Measurements from ENCODE around the gene DPP6. TPM values are rescaled to one million over a fixed set of nuclear protein-coding genes. Genes with fewer than 3 reads are reported as not detected.

DPP6 gene
- total RNA-seq, 3 donors from 2014 or later: 0.59 to 0.98 TPM; not detected in 1

GRCh38 chr7:154875297-154875696 lies 823.1 kb downstream of the DPP6 start:
- H3K4me3 ChIP-seq: no peak overlapping the region
- no peak for DNase-seq (ENCODE audit: low spot score in 2 of 2)
- no peaks in the 10 kb centered on the region for H3K9me3 ChIP-seq
- H3K27me3 ChIP-seq: peaks cover 0 to 9% of the 10 kb centered on the region in 2 donors
- H3K27ac ChIP-seq: no peak overlapping the region
- TF ChIP-seq POLR2A (IDR thresholded peaks at IDR 0.05): no peak
- TF ChIP-seq, protein P1, sequence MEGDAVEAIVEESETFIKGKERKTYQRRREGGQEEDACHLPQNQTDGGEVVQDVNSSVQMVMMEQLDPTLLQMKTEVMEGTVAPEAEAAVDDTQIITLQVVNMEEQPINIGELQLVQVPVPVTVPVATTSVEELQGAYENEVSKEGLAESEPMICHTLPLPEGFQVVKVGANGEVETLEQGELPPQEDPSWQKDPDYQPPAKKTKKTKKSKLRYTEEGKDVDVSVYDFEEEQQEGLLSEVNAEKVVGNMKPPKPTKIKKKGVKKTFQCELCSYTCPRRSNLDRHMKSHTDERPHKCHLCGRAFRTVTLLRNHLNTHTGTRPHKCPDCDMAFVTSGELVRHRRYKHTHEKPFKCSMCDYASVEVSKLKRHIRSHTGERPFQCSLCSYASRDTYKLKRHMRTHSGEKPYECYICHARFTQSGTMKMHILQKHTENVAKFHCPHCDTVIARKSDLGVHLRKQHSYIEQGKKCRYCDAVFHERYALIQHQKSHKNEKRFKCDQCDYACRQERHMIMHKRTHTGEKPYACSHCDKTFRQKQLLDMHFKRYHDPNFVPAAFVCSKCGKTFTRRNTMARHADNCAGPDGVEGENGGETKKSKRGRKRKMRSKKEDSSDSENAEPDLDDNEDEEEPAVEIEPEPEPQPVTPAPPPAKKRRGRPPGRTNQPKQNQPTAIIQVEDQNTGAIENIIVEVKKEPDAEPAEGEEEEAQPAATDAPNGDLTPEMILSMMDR (IDR thresholded peaks at IDR 0.05): no peak
- TF ChIP-seq POLR2AphosphoS5 (IDR thresholded peaks at IDR 0.05): no peak
- H3K36me3 ChIP-seq: no peaks in the 10 kb centered on the region
- no peaks in the 10 kb centered on the region for H3K4me1 ChIP-seq
- intact Hi-C loops (cut with DNase I; ENCODE audit: low total_unique reads): no loop called here

- no peak overlapping the region for H3K4me3 ChIP-seq
Observed at GRCh38 chr7:154876516-154876915, 824.3 kb downstream of the DPP6 start.

GRCh38 chr7:154877031-154877430 lies 824.8 kb downstream of the DPP6 start:
- peaks cover 0 to 3% of the 10 kb centered on the region in 2 donors for H3K27me3 ChIP-seq
- H3K36me3 ChIP-seq: no peaks in the 10 kb centered on the region
- H3K27ac ChIP-seq: no peak overlapping the region
- DNase-seq (ENCODE audit: low spot score in 2 of 2): no peak
- H3K9me3 ChIP-seq: no peaks in the 10 kb centered on the region
- H3K4me3 ChIP-seq: no peak overlapping the region
- TF ChIP-seq, protein P1 (IDR thresholded peaks at IDR 0.05): no peak
- TF ChIP-seq POLR2AphosphoS5 (IDR thresholded peaks at IDR 0.05) (no peak), POLR2A (IDR thresholded peaks at IDR 0.05) (no peak)
- intact Hi-C loops (cut with DNase I; ENCODE audit: low total_unique reads): no loop called here
- no peaks in the 10 kb centered on the region for H3K4me1 ChIP-seq

More at GRCh38 chr7:154876516-154876915, 824.3 kb downstream of the DPP6 start:
- peaks cover 0 to 5% of the 10 kb centered on the region in 2 donors for H3K27me3 ChIP-seq
- no peak for DNase-seq (ENCODE audit: low spot score in 2 of 2)
- no peak overlapping the region for H3K27ac ChIP-seq
- H3K36me3 ChIP-seq: no peaks in the 10 kb centered on the region
- H3K4me1 ChIP-seq: no peaks in the 10 kb centered on the region
- TF ChIP-seq, protein P1 (IDR thresholded peaks at IDR 0.05): no peak
- TF ChIP-seq POLR2A (IDR thresholded peaks at IDR 0.05): no peak
- TF ChIP-seq POLR2AphosphoS5 (IDR thresholded peaks at IDR 0.05): no peak
- H3K9me3 ChIP-seq: no peaks in the 10 kb centered on the region
- intact Hi-C loops (cut with DNase I; ENCODE audit: low total_unique reads): no loop called here

DNA sequence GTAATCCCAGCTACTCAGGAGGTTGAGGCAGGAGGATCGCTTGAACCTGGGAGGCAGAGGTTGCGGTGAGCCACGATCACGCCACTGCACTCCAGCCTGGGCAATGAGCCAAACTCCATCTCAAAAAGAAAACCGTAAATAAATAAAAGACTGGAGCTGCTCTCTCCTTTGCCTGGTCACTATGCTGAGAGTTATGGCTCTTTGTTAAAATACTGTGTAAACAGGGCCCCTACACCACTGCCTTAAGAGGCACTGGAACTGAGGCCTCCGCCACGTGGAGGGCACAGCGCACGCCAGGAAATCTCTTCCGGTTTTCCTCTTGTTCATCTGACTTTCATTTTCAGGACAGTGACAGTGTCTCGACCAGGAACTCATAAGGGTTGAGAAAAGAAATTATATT lies 827.4 kb downstream of the DPP6 start:
- H3K27ac ChIP-seq: no peak overlapping the region
- H3K4me1 ChIP-seq: no peaks in the 10 kb centered on the region
- TF ChIP-seq, protein P1 (IDR thresholded peaks at IDR 0.05): no peak
- TF ChIP-seq POLR2AphosphoS5 (IDR thresholded peaks at IDR 0.05): no peak
- no peak for TF ChIP-seq POLR2A (IDR thresholded peaks at IDR 0.05)
- H3K9me3 ChIP-seq: no peaks in the 10 kb centered on the region
- no peak for DNase-seq (ENCODE audit: low spot score in 2 of 2)
- no peaks in the 10 kb centered on the region for H3K27me3 ChIP-seq
- H3K4me3 ChIP-seq: no peak overlapping the region
- no peaks in the 10 kb centered on the region for H3K36me3 ChIP-seq
- intact Hi-C loops (cut with DNase I; ENCODE audit: low total_unique reads): no loop called here

GRCh38 chr7:154880513-154880912 lies 828.3 kb downstream of the DPP6 start:
- H3K9me3 ChIP-seq: no peaks in the 10 kb centered on the region
- H3K4me1 ChIP-seq: no peaks in the 10 kb centered on the region
- DNase-seq (ENCODE audit: low spot score in 2 of 2): no peak
- no peak for TF ChIP-seq POLR2AphosphoS5 (IDR thresholded peaks at IDR 0.05)
- TF ChIP-seq, protein P1 (IDR thresholded peaks at IDR 0.05): no peak
- TF ChIP-seq POLR2A (IDR thresholded peaks at IDR 0.05): no peak
- no peaks in the 10 kb centered on the region for H3K36me3 ChIP-seq
- H3K27ac ChIP-seq: no peak overlapping the region
- peaks cover 0 to under 1% of the 10 kb centered on the region in 2 donors for H3K27me3 ChIP-seq
- H3K4me3 ChIP-seq: no peak overlapping the region
- intact Hi-C loops (cut with DNase I; ENCODE audit: low total_unique reads): no loop called here
